Measurements from ENCODE around the gene TRIM66.

Gene TRIM66

DNA sequence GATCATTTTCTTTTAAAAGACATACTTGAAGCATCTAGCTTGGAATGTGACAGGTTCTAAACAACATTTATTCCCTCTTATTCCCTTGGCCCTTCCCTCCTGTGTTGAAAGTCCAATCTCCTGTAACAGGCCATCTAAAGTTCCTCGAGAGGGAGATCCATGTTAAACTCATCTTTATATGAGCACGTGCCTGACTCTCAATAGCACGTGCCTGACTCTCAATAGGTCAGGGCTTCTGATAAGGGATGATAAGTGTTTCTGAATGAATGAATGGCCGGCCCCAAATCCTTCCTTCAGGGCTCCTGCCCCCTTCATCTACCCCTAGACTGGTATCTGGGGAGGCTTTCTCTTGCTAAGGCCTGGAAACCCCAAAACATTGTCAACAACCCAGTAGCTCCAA lies 27.3 kb upstream of the TRIM66 start:
- Histone ChIP-seq H3K4me2 (ENCODE audit: insufficient read depth, low read length) (no peak overlapping the region), H3K4me3 (ENCODE audit: low read depth in 1 of 2, low read length in 2 of 2) (no peak overlapping the region), H3K79me2 (ENCODE audit: insufficient read depth, low read length) (no peaks in the 10 kb centered on the region), H4K20me1 (ENCODE audit: insufficient read depth, low read length) (peaks cover 7% of the 10 kb centered on the region), H3K9me3 (ENCODE audit: insufficient read depth, low read length, severe bottlenecking) (no peaks in the 10 kb centered on the region), H3K27ac (ENCODE audit: low read length) (no peak overlapping the region), H3K9ac (ENCODE audit: low read depth, low read length) (no peak overlapping the region), H2AFZ (ENCODE audit: low read depth, low read length) (no peak overlapping the region), H3K36me3 (ENCODE audit: insufficient read depth, low read length) (no peaks in the 10 kb centered on the region), H3K4me1 (ENCODE audit: insufficient read depth, low read length) (no peaks in the 10 kb centered on the region), H3K27me3 (ENCODE audit: insufficient read depth, low read length, poor library complexity) (no peaks in the 10 kb centered on the region)
- ATAC-seq (ENCODE audit: insufficient read depth, low read depth) (no peak), DNase-seq (no peak)
- TF ChIP-seq CTCF (IDR thresholded peaks at IDR 0.05; ENCODE audit: borderline replicate concordance, extremely low read depth, low read length, poor library complexity, severe bottlenecking) (no peak), EZH2 (IDR thresholded peaks at IDR 0.05; ENCODE audit: borderline replicate concordance, low read depth, low read length, severe bottlenecking) (no peak)

DNA sequence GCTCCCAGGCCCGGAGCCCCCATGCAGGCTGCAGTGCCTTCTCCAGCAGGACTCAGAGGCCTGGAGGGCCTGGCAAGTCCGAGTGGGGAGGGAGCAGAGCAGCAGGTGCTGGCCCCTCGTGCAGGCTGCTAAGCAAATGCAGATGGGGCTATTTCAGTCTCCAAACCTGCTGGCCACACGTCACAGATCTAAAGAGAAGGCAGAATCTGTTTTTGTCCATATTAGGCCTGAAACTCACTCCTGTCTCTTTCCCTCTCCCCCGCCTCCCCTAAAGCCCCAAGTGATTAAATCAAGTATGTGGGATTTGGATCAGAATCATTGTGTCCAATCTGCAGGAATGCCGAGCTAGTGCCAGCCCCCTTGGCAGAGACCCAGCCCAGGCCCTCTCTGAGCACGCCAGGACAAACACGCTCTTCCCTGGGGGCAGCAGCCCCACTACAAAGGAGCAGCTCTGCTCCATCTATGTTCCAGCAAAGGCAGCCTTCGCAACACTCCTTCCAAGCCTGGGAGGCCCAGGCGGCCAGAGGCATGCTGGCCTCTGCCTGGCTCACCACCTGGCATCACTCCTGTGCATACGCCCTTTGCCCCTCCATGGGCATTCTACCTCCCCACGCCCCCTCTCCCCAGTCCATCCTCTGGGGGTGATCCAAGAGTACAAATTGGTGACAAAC lies 26.7 kb upstream of the TRIM66 start:
- TF ChIP-seq CTCF (IDR thresholded peaks at IDR 0.05; ENCODE audit: borderline replicate concordance, extremely low read depth, low read length, poor library complexity, severe bottlenecking) (no peak), EZH2 (IDR thresholded peaks at IDR 0.05; ENCODE audit: borderline replicate concordance, low read depth, low read length, severe bottlenecking) (no peak)
- Histone ChIP-seq H3K27ac (ENCODE audit: low read length) (no peak overlapping the region), H3K79me2 (ENCODE audit: insufficient read depth, low read length) (no peaks in the 10 kb centered on the region), H3K36me3 (ENCODE audit: insufficient read depth, low read length) (no peaks in the 10 kb centered on the region), H3K4me3 (ENCODE audit: low read depth in 1 of 2, low read length in 2 of 2) (no peak overlapping the region), H3K4me1 (ENCODE audit: insufficient read depth, low read length) (no peaks in the 10 kb centered on the region), H3K9me3 (ENCODE audit: insufficient read depth, low read length, severe bottlenecking) (no peaks in the 10 kb centered on the region), H3K4me2 (ENCODE audit: insufficient read depth, low read length) (no peak overlapping the region), H4K20me1 (ENCODE audit: insufficient read depth, low read length) (peaks cover 7% of the 10 kb centered on the region), H3K9ac (ENCODE audit: low read depth, low read length) (no peak overlapping the region), H2AFZ (ENCODE audit: low read depth, low read length) (no peak overlapping the region), H3K27me3 (ENCODE audit: insufficient read depth, low read length, poor library complexity) (no peaks in the 10 kb centered on the region)
- DNase-seq (no peak), ATAC-seq (ENCODE audit: insufficient read depth, low read depth) (no peak)

DNA sequence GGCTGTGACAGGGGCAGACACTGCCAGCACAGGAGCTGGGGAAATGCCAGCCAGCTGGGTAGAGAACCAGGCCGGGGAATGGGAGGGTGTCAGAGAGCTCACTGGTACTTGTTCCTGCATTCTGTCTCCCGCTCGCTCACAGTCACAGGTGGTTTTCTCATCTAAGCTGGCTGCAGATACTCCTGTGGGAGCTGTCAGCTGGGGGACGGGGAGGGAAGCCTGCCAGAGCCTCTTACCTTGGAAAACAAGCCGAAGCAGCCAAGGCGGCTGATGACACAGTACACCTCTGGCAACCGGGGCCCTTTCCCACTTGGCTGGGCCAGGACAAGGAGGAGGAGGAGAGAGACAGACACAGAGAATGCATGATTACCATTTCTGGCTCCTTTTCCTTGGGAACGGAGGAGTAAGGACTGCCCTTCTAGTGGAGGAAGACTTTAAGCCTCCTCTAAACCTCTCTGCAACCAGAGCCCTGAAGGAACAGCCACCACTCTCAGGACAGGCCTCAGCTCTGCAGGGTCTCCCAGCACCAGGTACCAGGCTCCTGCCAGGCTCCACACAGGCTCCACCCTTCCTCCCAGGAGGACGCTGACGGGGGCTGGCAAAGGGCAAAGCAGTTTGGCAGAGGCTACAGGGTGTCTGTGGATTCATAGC lies 25.2 kb upstream of the TRIM66 start:
- no peak for DNase-seq
- TF ChIP-seq EZH2 (IDR thresholded peaks at IDR 0.05; ENCODE audit: borderline replicate concordance, low read depth, low read length, severe bottlenecking) (no peak), CTCF (IDR thresholded peaks at IDR 0.05; ENCODE audit: borderline replicate concordance, extremely low read depth, low read length, poor library complexity, severe bottlenecking) (no peak)
- Histone ChIP-seq H3K36me3 (ENCODE audit: insufficient read depth, low read length) (no peaks in the 10 kb centered on the region), H3K9ac (ENCODE audit: low read depth, low read length) (no peak overlapping the region), H4K20me1 (ENCODE audit: insufficient read depth, low read length) (peaks cover 7% of the 10 kb centered on the region), H3K4me1 (ENCODE audit: insufficient read depth, low read length) (no peaks in the 10 kb centered on the region), H3K9me3 (ENCODE audit: insufficient read depth, low read length, severe bottlenecking) (no peaks in the 10 kb centered on the region), H2AFZ (ENCODE audit: low read depth, low read length) (no peak overlapping the region), H3K27me3 (ENCODE audit: insufficient read depth, low read length, poor library complexity) (no peaks in the 10 kb centered on the region), H3K4me2 (ENCODE audit: insufficient read depth, low read length) (no peak overlapping the region), H3K4me3 (ENCODE audit: low read depth in 1 of 2, low read length in 2 of 2) (no peak overlapping the region), H3K79me2 (ENCODE audit: insufficient read depth, low read length) (no peaks in the 10 kb centered on the region), H3K27ac (ENCODE audit: low read length) (no peak overlapping the region)
- no peak for ATAC-seq (ENCODE audit: insufficient read depth, low read depth)
